Cardiac muscle cell (in vitro differentiated cells and primary cell): ENCODE data around the gene IL20RB. TPM values are rescaled to one million over a fixed set of nuclear protein-coding genes. Genes with fewer than 3 reads are reported as not detected.

Experiments used
- DNase-seq, 2 donors: peaks; one replicate each; pipeline versions ENCODE4 v3.0.0 to v3.0.0-alpha.2; 2010 to 2017; ENCODE audit warnings: low read depth in 1 of 2, low spot score in 1 of 2
- H3K27ac ChIP-seq: fragments of 200-600 bp; sonication (generic); 2 replicates; pipeline ENCODE4 v1.5.1; 2016
- H3K27me3 ChIP-seq: fragments of 200-600 bp; sonication (generic); 2 replicates; pipeline ENCODE4 v1.6.0; 2016; ENCODE audit warnings: control low read depth
- H3K36me3 ChIP-seq: fragments of 200-600 bp; sonication (generic); 2 replicates; pipeline ENCODE4 v1.5.1; 2016; ENCODE audit warnings: control low read depth
- H3K4me1 ChIP-seq: fragments of 200-600 bp; sonication (generic); 2 replicates; pipeline ENCODE4 v1.8.1; 2017; ENCODE audit warnings: low read depth, mild to moderate bottlenecking, mixed run types
- H3K4me3 ChIP-seq: fragments of 200-600 bp; sonication (generic); 2 replicates; pipeline ENCODE4 v1.5.1; 2016; ENCODE audit warnings: mild to moderate bottlenecking
- H3K9me3 ChIP-seq: fragments of 200-600 bp; sonication (generic); 2 replicates; pipeline ENCODE4 v1.5.1; 2017; ENCODE audit warnings: low read depth, mild to moderate bottlenecking, control low read depth
- CTCF ChIP-seq: IDR thresholded peaks from 2 replicates; pipeline ENCODE4 v1.5.1; 2012; ENCODE audit warnings: low read depth, mild to moderate bottlenecking, low read length
- polyA plus RNA-seq: library from polyadenylated mRNA; unstranded; fragments of >200 nt; fragmentation: Nextera tagmentation; extraction: Ambion mirVana; gene quantifications from 2 replicates; pipeline ENCODE4 v1.2.1, GENCODE V29; 2016
- total RNA-seq: library from RNA; depleted of rRNA; stranded (reverse); fragments of >200 nt; gene quantifications from 2 replicates; pipeline ENCODE4 v1.2.3, GENCODE V29; 2016

Gene IL20RB
- total and polyA plus RNA-seq, 2 experiments from 2014 or later, result 0.59 to 0.77 TPM

GRCh38 chr3:136988651-136989050, 30.9 kb downstream of the IL20RB start:
- TF ChIP-seq CTCF, result no peak
- H3K27ac ChIP-seq, result no peak overlapping the region
- H3K4me3 ChIP-seq, result no peak overlapping the region
- no peak for DNase-seq
- no peaks in the 10 kb centered on the region for H3K27me3 ChIP-seq
- H3K4me1 ChIP-seq, result no peaks in the 10 kb centered on the region
- H3K36me3 ChIP-seq, result no peaks in the 10 kb centered on the region
- no peaks in the 10 kb centered on the region for H3K9me3 ChIP-seq

GRCh38 chr3:136989781-136990524, 32.2 kb downstream of the IL20RB start:
- Histone ChIP-seq H3K27me3 (no peaks in the 10 kb centered on the region), H3K9me3 (no peaks in the 10 kb centered on the region), H3K4me1 (no peaks in the 10 kb centered on the region), H3K36me3 (no peaks in the 10 kb centered on the region), H3K27ac (no peak overlapping the region), H3K4me3 (no peak overlapping the region)
- no peak for TF ChIP-seq CTCF
- no peak for DNase-seq

- no peaks in the 10 kb centered on the region for H3K27me3 ChIP-seq
- H3K4me3 ChIP-seq, result no peak overlapping the region
- H3K9me3 ChIP-seq, result no peaks in the 10 kb centered on the region
- no peaks in the 10 kb centered on the region for H3K4me1 ChIP-seq
- no peaks in the 10 kb centered on the region for H3K36me3 ChIP-seq
- DNase-seq, result no peak
- H3K27ac ChIP-seq, result no peak overlapping the region
- TF ChIP-seq CTCF, result no peak
Observed at GRCh38 chr3:136990826-136991225, 33.0 kb downstream of the IL20RB start.

GRCh38 chr3:136992115-136992514, 34.3 kb downstream of the IL20RB start:
- Histone ChIP-seq H3K4me3 (no peak overlapping the region), H3K36me3 (no peaks in the 10 kb centered on the region), H3K9me3 (no peaks in the 10 kb centered on the region), H3K27me3 (no peaks in the 10 kb centered on the region), H3K27ac (no peak overlapping the region), H3K4me1 (no peaks in the 10 kb centered on the region)
- no peak for TF ChIP-seq CTCF
- no peak for DNase-seq

GRCh38 chr3:136994772-136995516, 37.2 kb downstream of the IL20RB start:
- Histone ChIP-seq H3K9me3 (no peaks in the 10 kb centered on the region), H3K36me3 (no peaks in the 10 kb centered on the region), H3K4me1 (no peaks in the 10 kb centered on the region), H3K27me3 (no peaks in the 10 kb centered on the region), H3K27ac (no peak overlapping the region), H3K4me3 (no peak overlapping the region)
- no peak for TF ChIP-seq CTCF
- DNase-seq, result peak in 1 of 2 donors; percentile 98
